Uterus (tissue), 2 donors: ENCODE data around the gene CBFA2T3.

ENCODE experiments used
- POLR2A ChIP-seq, 2 donors: fragments of 450-650 bp; IDR thresholded peaks; one replicate each; pipeline ENCODE4 v1.6.1; 2016; ENCODE audit warnings: antibody characterized with exemption in 2 of 2, mild to moderate bottlenecking in 1 of 2, moderate library complexity in 1 of 2
- TF ChIP-seq, protein P1 (sequence below), 4 experiments: fragments of 200-600 bp in 2 of 4; fragments of 450-650 bp in 2 of 4; sonication (generic) in 2 of 4; IDR thresholded peaks; one replicate each; pipeline ENCODE4 v1.5.1; 2016 to 2019; ENCODE audit warnings: antibody characterized with exemption in 4 of 4, mild to moderate bottlenecking in 2 of 4, moderate library complexity in 1 of 4

DNA sequence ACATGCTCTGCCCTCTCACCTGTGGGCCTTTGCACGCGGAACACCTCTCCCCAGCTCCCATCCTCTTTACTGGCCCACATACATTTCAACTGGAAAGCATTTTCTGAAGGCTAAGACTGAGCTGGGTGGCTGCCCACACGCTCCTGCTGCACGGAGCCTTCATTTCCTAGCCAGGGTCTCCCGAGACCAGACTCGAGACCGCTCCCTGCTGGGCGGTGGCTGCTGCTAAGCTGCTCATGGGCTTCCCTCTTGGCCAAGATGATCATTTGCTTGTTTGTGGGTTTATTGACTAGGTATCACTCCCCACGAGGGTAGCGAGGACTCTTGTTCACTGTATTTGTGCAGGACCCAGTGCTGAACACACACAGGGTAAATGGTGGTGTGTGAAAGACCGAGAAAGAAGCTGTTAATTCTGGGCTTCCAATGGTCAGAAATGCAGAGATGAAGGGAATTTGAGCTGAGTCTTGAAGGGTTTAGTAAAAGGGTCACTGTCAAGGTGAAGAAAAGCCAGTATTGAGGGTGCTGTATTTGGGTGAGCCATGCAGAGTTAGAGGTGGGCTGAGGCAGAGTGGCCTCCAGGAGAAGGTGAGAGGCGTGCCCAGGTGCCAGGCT lies 119.2 kb downstream of the CBFA2T3 start:
- TF ChIP-seq POLR2A (IDR thresholded peaks at IDR 0.05) = no peak
- TF ChIP-seq, protein P1, sequence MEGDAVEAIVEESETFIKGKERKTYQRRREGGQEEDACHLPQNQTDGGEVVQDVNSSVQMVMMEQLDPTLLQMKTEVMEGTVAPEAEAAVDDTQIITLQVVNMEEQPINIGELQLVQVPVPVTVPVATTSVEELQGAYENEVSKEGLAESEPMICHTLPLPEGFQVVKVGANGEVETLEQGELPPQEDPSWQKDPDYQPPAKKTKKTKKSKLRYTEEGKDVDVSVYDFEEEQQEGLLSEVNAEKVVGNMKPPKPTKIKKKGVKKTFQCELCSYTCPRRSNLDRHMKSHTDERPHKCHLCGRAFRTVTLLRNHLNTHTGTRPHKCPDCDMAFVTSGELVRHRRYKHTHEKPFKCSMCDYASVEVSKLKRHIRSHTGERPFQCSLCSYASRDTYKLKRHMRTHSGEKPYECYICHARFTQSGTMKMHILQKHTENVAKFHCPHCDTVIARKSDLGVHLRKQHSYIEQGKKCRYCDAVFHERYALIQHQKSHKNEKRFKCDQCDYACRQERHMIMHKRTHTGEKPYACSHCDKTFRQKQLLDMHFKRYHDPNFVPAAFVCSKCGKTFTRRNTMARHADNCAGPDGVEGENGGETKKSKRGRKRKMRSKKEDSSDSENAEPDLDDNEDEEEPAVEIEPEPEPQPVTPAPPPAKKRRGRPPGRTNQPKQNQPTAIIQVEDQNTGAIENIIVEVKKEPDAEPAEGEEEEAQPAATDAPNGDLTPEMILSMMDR (IDR thresholded peaks at IDR 0.05) = peak; percentile 44 to 60 (median 50)
